Measurements from ENCODE around the gene KLHL29. TPM values are rescaled to one million over a fixed set of nuclear protein-coding genes. Genes with fewer than 3 reads are reported as not detected.

KLHL29 gene
- total RNA-seq, 1 experiment from 2014 or later, result 16.7 TPM

GRCh38 chr2:23354554-23354953 lies 30.4 kb upstream of the KLHL29 start:
- ChIA-PET POLR2A (no interaction called here), RAD21 (ENCODE audit: low non-redundant PET in 1 of 2, low total read pairs in 2 of 2, uncharacterized antibody in 2 of 2, unreplicated experiment in 2 of 2) (no interaction called here), CTCF (no interaction called here)
- Histone ChIP-seq H3K4me2 (ENCODE audit: low read length) (no peak overlapping the region), H2AFZ (ENCODE audit: low read depth, low read length, poor library complexity, severe bottlenecking) (no peak overlapping the region), H3K9ac (ENCODE audit: low read length) (no peak overlapping the region), H3K9me3 (ENCODE audit: control insufficient read depth in 1 of 2, insufficient read depth in 1 of 2, low read depth in 1 of 2, low read length in 2 of 2) (no peaks in the 10 kb centered on the region), H4K20me1 (ENCODE audit: insufficient read depth) (no peaks in the 10 kb centered on the region), H3K4me3 (replicated peaks in 1 of 2; ENCODE audit: low read depth in 1 of 2, low read length in 2 of 2) (no peak overlapping the region), H3K27ac (ENCODE audit: low read depth, low read length) (no peak overlapping the region), H3K9me2 (ENCODE audit: insufficient read depth) (no peaks in the 10 kb centered on the region), H3K36me3 (ENCODE audit: control insufficient read depth in 1 of 2, insufficient read depth in 2 of 2, low read length in 2 of 2) (no peaks in the 10 kb centered on the region), H3K4me1 (ENCODE audit: control insufficient read depth in 1 of 2, insufficient read depth in 2 of 2, low read length in 2 of 2) (peaks cover 0 to 10% of the 10 kb centered on the region in 2 experiments; a peak in 2 of 4 replicates), H3K79me2 (ENCODE audit: insufficient read depth, low read length) (no peaks in the 10 kb centered on the region), H3K27me3 (ENCODE audit: insufficient read depth, low read length) (no peaks in the 10 kb centered on the region)
- TF ChIP-seq FOSL1 (IDR thresholded peaks at IDR 0.05; ENCODE audit: low read depth), result no peak
- TF ChIP-seq CBX3 (IDR thresholded peaks at IDR 0.05; ENCODE audit: low read depth), result no peak
- TF ChIP-seq JUND (IDR thresholded peaks at IDR 0.05), result no peak
- TF ChIP-seq SRF (IDR thresholded peaks at IDR 0.05; ENCODE audit: low read depth), result no peak
- no peak for TF ChIP-seq EZH2 (IDR thresholded peaks at IDR 0.05)
- no peak for TF ChIP-seq POLR2AphosphoS5 (IDR thresholded peaks at IDR 0.05; ENCODE audit: low read depth, low read length)
- no peak for TF ChIP-seq RAD21 (IDR thresholded peaks at IDR 0.05; ENCODE audit: low read depth)
- TF ChIP-seq, protein P1, sequence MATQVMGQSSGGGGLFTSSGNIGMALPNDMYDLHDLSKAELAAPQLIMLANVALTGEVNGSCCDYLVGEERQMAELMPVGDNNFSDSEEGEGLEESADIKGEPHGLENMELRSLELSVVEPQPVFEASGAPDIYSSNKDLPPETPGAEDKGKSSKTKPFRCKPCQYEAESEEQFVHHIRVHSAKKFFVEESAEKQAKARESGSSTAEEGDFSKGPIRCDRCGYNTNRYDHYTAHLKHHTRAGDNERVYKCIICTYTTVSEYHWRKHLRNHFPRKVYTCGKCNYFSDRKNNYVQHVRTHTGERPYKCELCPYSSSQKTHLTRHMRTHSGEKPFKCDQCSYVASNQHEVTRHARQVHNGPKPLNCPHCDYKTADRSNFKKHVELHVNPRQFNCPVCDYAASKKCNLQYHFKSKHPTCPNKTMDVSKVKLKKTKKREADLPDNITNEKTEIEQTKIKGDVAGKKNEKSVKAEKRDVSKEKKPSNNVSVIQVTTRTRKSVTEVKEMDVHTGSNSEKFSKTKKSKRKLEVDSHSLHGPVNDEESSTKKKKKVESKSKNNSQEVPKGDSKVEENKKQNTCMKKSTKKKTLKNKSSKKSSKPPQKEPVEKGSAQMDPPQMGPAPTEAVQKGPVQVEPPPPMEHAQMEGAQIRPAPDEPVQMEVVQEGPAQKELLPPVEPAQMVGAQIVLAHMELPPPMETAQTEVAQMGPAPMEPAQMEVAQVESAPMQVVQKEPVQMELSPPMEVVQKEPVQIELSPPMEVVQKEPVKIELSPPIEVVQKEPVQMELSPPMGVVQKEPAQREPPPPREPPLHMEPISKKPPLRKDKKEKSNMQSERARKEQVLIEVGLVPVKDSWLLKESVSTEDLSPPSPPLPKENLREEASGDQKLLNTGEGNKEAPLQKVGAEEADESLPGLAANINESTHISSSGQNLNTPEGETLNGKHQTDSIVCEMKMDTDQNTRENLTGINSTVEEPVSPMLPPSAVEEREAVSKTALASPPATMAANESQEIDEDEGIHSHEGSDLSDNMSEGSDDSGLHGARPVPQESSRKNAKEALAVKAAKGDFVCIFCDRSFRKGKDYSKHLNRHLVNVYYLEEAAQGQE (IDR thresholded peaks at IDR 0.05; ENCODE audit: low read depth), result no peak
- TF ChIP-seq TCF7L2 (IDR thresholded peaks at IDR 0.05; ENCODE audit: borderline replicate concordance, extremely low read depth, insufficient read depth, insufficient read length), result no peak
- TF ChIP-seq ZNF274 (IDR thresholded peaks at IDR 0.05; ENCODE audit: low read depth, low read length), result no peak
- no peak for TF ChIP-seq EGR1 (IDR thresholded peaks at IDR 0.05; ENCODE audit: low read depth)
- no peak for TF ChIP-seq MAX (IDR thresholded peaks at IDR 0.05)
- TF ChIP-seq, protein P2, sequence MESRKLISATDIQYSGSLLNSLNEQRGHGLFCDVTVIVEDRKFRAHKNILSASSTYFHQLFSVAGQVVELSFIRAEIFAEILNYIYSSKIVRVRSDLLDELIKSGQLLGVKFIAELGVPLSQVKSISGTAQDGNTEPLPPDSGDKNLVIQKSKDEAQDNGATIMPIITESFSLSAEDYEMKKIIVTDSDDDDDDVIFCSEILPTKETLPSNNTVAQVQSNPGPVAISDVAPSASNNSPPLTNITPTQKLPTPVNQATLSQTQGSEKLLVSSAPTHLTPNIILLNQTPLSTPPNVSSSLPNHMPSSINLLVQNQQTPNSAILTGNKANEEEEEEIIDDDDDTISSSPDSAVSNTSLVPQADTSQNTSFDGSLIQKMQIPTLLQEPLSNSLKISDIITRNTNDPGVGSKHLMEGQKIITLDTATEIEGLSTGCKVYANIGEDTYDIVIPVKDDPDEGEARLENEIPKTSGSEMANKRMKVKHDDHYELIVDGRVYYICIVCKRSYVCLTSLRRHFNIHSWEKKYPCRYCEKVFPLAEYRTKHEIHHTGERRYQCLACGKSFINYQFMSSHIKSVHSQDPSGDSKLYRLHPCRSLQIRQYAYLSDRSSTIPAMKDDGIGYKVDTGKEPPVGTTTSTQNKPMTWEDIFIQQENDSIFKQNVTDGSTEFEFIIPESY (IDR thresholded peaks at IDR 0.05; ENCODE audit: extremely low read depth, insufficient replicate concordance, low read length), result no peak
- TF ChIP-seq CEBPB (IDR thresholded peaks at IDR 0.05; ENCODE audit: low read depth), result no peak
- no peak for TF ChIP-seq POLR2A (IDR thresholded peaks at IDR 0.05; ENCODE audit: borderline replicate concordance, extremely low read depth, insufficient read depth, insufficient read length)
- no peak for TF ChIP-seq EZH2phosphoT487 (IDR thresholded peaks at IDR 0.05; ENCODE audit: borderline replicate concordance)
- TF ChIP-seq, protein P3, sequence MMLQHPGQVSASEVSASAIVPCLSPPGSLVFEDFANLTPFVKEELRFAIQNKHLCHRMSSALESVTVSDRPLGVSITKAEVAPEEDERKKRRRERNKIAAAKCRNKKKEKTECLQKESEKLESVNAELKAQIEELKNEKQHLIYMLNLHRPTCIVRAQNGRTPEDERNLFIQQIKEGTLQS (IDR thresholded peaks at IDR 0.05), result no peak
- TF ChIP-seq SIN3A (IDR thresholded peaks at IDR 0.05; ENCODE audit: low read depth), result no peak
- no peak for TF ChIP-seq ELF1 (IDR thresholded peaks at IDR 0.05; ENCODE audit: borderline replicate concordance, low read depth)
- TF ChIP-seq SP1 (IDR thresholded peaks at IDR 0.05; ENCODE audit: low read depth), result no peak
- ATAC-seq, result no peak
- BruUV-seq (replicated peaks), result no TSS peak
- intact Hi-C loops (cut with micrococcal nuclease), result no loop called here
- DNase-seq (ENCODE audit: low read depth, low spot score), result no peak
